ENCODE results near the gene HIGD1C.
"Not testable (repeated sequence)": the region's sequence is repeated elsewhere in the genome, so short reads cannot be mapped to it uniquely, and the experiment has no call there.

The HIGD1C gene

GRCh38 chr12:51011955-51012354 lies 59.6 kb downstream of the HIGD1C start:
- no peaks in the 10 kb centered on the region for H3K27me3 Mint-ChIP-seq
- H3K4me1 Mint-ChIP-seq (ENCODE audit: low read depth), result peaks cover 48% of the 10 kb centered on the region
- H3K9me3 Mint-ChIP-seq (ENCODE audit: low read depth), result no peaks in the 10 kb centered on the region
- H3K4me3 Mint-ChIP-seq, result no peak overlapping the region
- peaks cover 4% of the 10 kb centered on the region for H3K36me3 Mint-ChIP-seq
- no peak overlapping the region for H3K27ac Mint-ChIP-seq

- H3K36me3 Mint-ChIP-seq, result peaks cover 4% of the 10 kb centered on the region
- no peaks in the 10 kb centered on the region for H3K9me3 Mint-ChIP-seq (ENCODE audit: low read depth)
- H3K27me3 Mint-ChIP-seq, result no peaks in the 10 kb centered on the region
- H3K4me1 Mint-ChIP-seq (ENCODE audit: low read depth), result peaks cover 54% of the 10 kb centered on the region
- no peak overlapping the region for H3K4me3 Mint-ChIP-seq
- peak overlapping the region; percentile 7 for H3K27ac Mint-ChIP-seq
Measured at GRCh38 chr12:51012570-51013236, 60.4 kb downstream of the HIGD1C start.

GRCh38 chr12:51013441-51013840 lies 61.1 kb downstream of the HIGD1C start:
- peaks cover 53% of the 10 kb centered on the region for H3K4me1 Mint-ChIP-seq (ENCODE audit: low read depth)
- no peaks in the 10 kb centered on the region for H3K27me3 Mint-ChIP-seq
- H3K27ac Mint-ChIP-seq, result peak overlapping the region; percentile 22
- H3K9me3 Mint-ChIP-seq (ENCODE audit: low read depth), result no peaks in the 10 kb centered on the region
- no peak overlapping the region for H3K4me3 Mint-ChIP-seq
- H3K36me3 Mint-ChIP-seq, result peaks cover 4% of the 10 kb centered on the region

- H3K27ac Mint-ChIP-seq; H3K36me3 Mint-ChIP-seq; H3K9me3 Mint-ChIP-seq (ENCODE audit: low read depth); H3K27me3 Mint-ChIP-seq; H3K4me3 Mint-ChIP-seq: not testable (repeated sequence)
- H3K4me1 Mint-ChIP-seq (ENCODE audit: low read depth), result peaks cover 51% of the 10 kb centered on the region
Measured at GRCh38 chr12:51014467-51014866, 62.1 kb downstream of the HIGD1C start.

- peaks cover 57% of the 10 kb centered on the region for H3K4me1 Mint-ChIP-seq (ENCODE audit: low read depth)
- no peaks in the 10 kb centered on the region for H3K9me3 Mint-ChIP-seq (ENCODE audit: low read depth)
- no peak overlapping the region for H3K4me3 Mint-ChIP-seq
- H3K27me3 Mint-ChIP-seq, result no peaks in the 10 kb centered on the region
- no peak overlapping the region for H3K27ac Mint-ChIP-seq
- H3K36me3 Mint-ChIP-seq, result no peaks in the 10 kb centered on the region
Measured at GRCh38 chr12:51017452-51017851, 65.1 kb downstream of the HIGD1C start.

- Mint-ChIP-seq H3K4me3 (no peak overlapping the region), H3K9me3 (ENCODE audit: low read depth) (no peaks in the 10 kb centered on the region), H3K27me3 (no peaks in the 10 kb centered on the region), H3K4me1 (ENCODE audit: low read depth) (peaks cover 58% of the 10 kb centered on the region), H3K36me3 (no peaks in the 10 kb centered on the region), H3K27ac (no peak overlapping the region)
Measured at GRCh38 chr12:51018956-51019355, 66.6 kb downstream of the HIGD1C start.

GRCh38 chr12:51019927-51020326 lies 67.6 kb downstream of the HIGD1C start:
- Mint-ChIP-seq H3K27ac (peak overlapping the region; percentile 41), H3K4me1 (ENCODE audit: low read depth) (peaks cover 67% of the 10 kb centered on the region), H3K27me3 (no peaks in the 10 kb centered on the region), H3K9me3 (ENCODE audit: low read depth) (no peaks in the 10 kb centered on the region), H3K4me3 (no peak overlapping the region), H3K36me3 (no peaks in the 10 kb centered on the region)

All from activated naive CD8-positive, alpha-beta T cell (primary cell).